Kidney (tissue), 14 donors: ENCODE results near the gene KRTAP5-11. TPM values are rescaled to one million over a fixed set of nuclear protein-coding genes. Genes with fewer than 3 reads are reported as not detected.

Experiments
- DNase-seq, 5 donors: peaks; one replicate each; pipeline ENCODE4 v3.0.0-alpha.2; 2013 to 2020
- FAIRE-seq: peaks from 2 replicates; lab custom pipeline; 2012; peaks lifted over from hg19 to GRCh38; lab: Jason Lieb, UNC
- H3K27ac ChIP-seq, 2 donors: one replicate each; pipeline ENCODE4 v1.7.0; 2013; ENCODE audit warnings: low read depth in 2 of 2, low read length in 2 of 2, inconsistent platforms in 1 of 2
- H3K27me3 ChIP-seq: one replicate; pipeline ENCODE4 v1.7.1; 2013; ENCODE audit warnings: low read length, inconsistent platforms; ENCODE audit not compliant: control insufficient read depth, insufficient read depth
- H3K36me3 ChIP-seq, 3 donors: one replicate each; pipeline versions ENCODE4 v1.7.0 to v1.7.1; 2013; ENCODE audit warnings: low read length in 3 of 3, control low read depth in 1 of 3, inconsistent platforms in 1 of 3; ENCODE audit not compliant: insufficient read depth in 3 of 3, control insufficient read depth in 2 of 3
- H3K4me1 ChIP-seq, 3 donors: one replicate each; pipeline versions ENCODE4 v1.7.0 to v1.7.1; 2013; ENCODE audit warnings: low read length in 3 of 3, inconsistent platforms in 1 of 3, low read depth in 1 of 3; ENCODE audit not compliant: control insufficient read depth in 2 of 3, insufficient read depth in 2 of 3
- H3K4me3 ChIP-seq, 3 donors: one replicate each; pipeline versions ENCODE4 v1.7.0 to v1.8.1; 2013; ENCODE audit warnings: low read length in 3 of 3, control low read depth in 1 of 3, inconsistent platforms in 1 of 3
- H3K9ac ChIP-seq, 3 donors: one replicate each; pipeline versions ENCODE4 v1.7.0 to v1.7.1; 2013; ENCODE audit warnings: low read length in 3 of 3, control low read depth in 1 of 3, inconsistent platforms in 1 of 3
- H3K9me3 ChIP-seq, 3 donors: one replicate each; pipeline versions ENCODE4 v1.7.0 to v1.7.1; 2013; ENCODE audit warnings: low read length in 3 of 3, control low read depth in 1 of 3, inconsistent platforms in 1 of 3; ENCODE audit not compliant: control insufficient read depth in 2 of 3, insufficient read depth in 1 of 3
- CTCF ChIP-seq: IDR thresholded peaks from 3 replicates; pipeline ENCODE4 v1.5.1; 2012; ENCODE audit warnings: mild to moderate bottlenecking, moderate library complexity, borderline replicate concordance; ENCODE audit not compliant: insufficient read depth; ENCODE audit errors: extremely low read depth
- intact Hi-C: fragments of 100-400 bp; cut with DNase I; formaldehyde crosslinking; loops from one replicate; pipeline ENCODE4 v1.11.1; 2022
- polyA plus RNA-seq: library from polyadenylated mRNA; stranded (reverse); fragments of 350-450 nt; fragmentation: Illumina TruSeq; extraction: RNeasy Lipid Tissue Mini Kit (QIAGEN cat#74804); gene quantifications from one replicate; pipeline ENCODE4 v1.2.3, GENCODE V29; 2014; ENCODE audit warnings: low read depth, low replicate concordance; ENCODE audit not compliant: insufficient read depth
- total RNA-seq: library from RNA; stranded (reverse); fragmentation: NEBNext Ultra II Directional; extraction: Animal tissue kit (Norgen Biotek cat#: 25700); gene quantifications from one replicate; pipeline ENCODE4 v1.2.1, GENCODE V29; 2021
- donor health status: control.
- donor health status: control.
- donor health status: control.
- donor health status: control.
- donor health status: control.
- donor health status: DM: yes; HTN: yes; CAD: no.
- donor health status: Normal renal cell carcinoma (clear cell type).

The KRTAP5-11 gene
- total and polyA plus RNA-seq, 2 donors from 2014 or later = not detected

GRCh38 chr11:71545405-71545966 is 37.2 kb downstream of the KRTAP5-11 start:
- FAIRE-seq = no peak
- H3K9ac ChIP-seq = no peak overlapping the region
- no peaks in the 10 kb centered on the region for H3K27me3 ChIP-seq
- no peak overlapping the region for H3K4me3 ChIP-seq
- H3K9me3 ChIP-seq = no peaks in the 10 kb centered on the region
- no peak for TF ChIP-seq CTCF
- no peak overlapping the region for H3K27ac ChIP-seq
- no peaks in the 10 kb centered on the region for H3K36me3 ChIP-seq
- H3K4me1 ChIP-seq = no peaks in the 10 kb centered on the region
- DNase-seq = no peak
- intact Hi-C loops = no loop called here

GRCh38 chr11:71544525-71545214 is 38.0 kb downstream of the KRTAP5-11 start:
- Histone ChIP-seq H3K27me3 (no peaks in the 10 kb centered on the region), H3K27ac (no peak overlapping the region), H3K4me1 (no peaks in the 10 kb centered on the region), H3K36me3 (no peaks in the 10 kb centered on the region), H3K9ac (no peak overlapping the region), H3K9me3 (no peaks in the 10 kb centered on the region), H3K4me3 (no peak overlapping the region)
- no peak for DNase-seq
- intact Hi-C loops = no loop called here
- FAIRE-seq = no peak
- no peak for TF ChIP-seq CTCF

GRCh38 chr11:71543866-71544265 is 38.8 kb downstream of the KRTAP5-11 start:
- no peak overlapping the region for H3K9ac ChIP-seq
- no peak overlapping the region for H3K27ac ChIP-seq
- FAIRE-seq = no peak
- H3K9me3 ChIP-seq = no peaks in the 10 kb centered on the region
- no peaks in the 10 kb centered on the region for H3K36me3 ChIP-seq
- DNase-seq = no peak
- no peak overlapping the region for H3K4me3 ChIP-seq
- no peak for TF ChIP-seq CTCF
- no peaks in the 10 kb centered on the region for H3K27me3 ChIP-seq
- no peaks in the 10 kb centered on the region for H3K4me1 ChIP-seq
- intact Hi-C loops = no loop called here
